MM.1S (cell line): Measurements from ENCODE around the gene ADRA2C.

ENCODE experiments used
- DNase-seq: peaks from one replicate; pipeline ENCODE4 v3.0.0-alpha.2; 2015
- H2AFZ ChIP-seq: fragments of 300-600 bp; sonication (generic); 2 replicates; pipeline ENCODE4 v1.6.0; 2016; ENCODE audit warnings: antibody characterized with exemption, low read length
- H3F3A ChIP-seq: fragments of 300-600 bp; sonication (generic); 2 replicates; pipeline ENCODE4 v1.6.1; 2016; ENCODE audit warnings: mild to moderate bottlenecking, antibody characterized with exemption, low read length, moderate library complexity, mixed read lengths; ENCODE audit not compliant: insufficient read depth
- H3K27ac ChIP-seq: fragments of 300-600 bp; sonication (generic); 2 replicates; pipeline ENCODE4 v1.5.1; 2016; ENCODE audit warnings: mild to moderate bottlenecking, low read length
- H3K27me3 ChIP-seq: fragments of 300-600 bp; sonication (generic); replicated peaks from 2 replicates; pipeline ENCODE4 v1.6.0; 2016; ENCODE audit warnings: low read length; ENCODE audit not compliant: insufficient read depth
- H3K36me3 ChIP-seq: fragments of 300-600 bp; sonication (generic); replicated peaks from 2 replicates; pipeline ENCODE4 v1.6.1; 2016; ENCODE audit warnings: mild to moderate bottlenecking, low read length, mixed read lengths; ENCODE audit not compliant: insufficient read depth
- H3K4me1 ChIP-seq: fragments of 300-600 bp; sonication (generic); 2 replicates; pipeline ENCODE4 v1.6.1; 2016; ENCODE audit warnings: low read length, mixed read lengths
- H3K4me2 ChIP-seq: fragments of 300-600 bp; sonication (generic); 2 replicates; pipeline ENCODE4 v1.6.0; 2016; ENCODE audit warnings: low read depth, low read length
- H3K4me3 ChIP-seq: fragments of 300-600 bp; sonication (generic); 2 replicates; pipeline ENCODE4 v1.5.1; 2016; ENCODE audit warnings: low read length, mixed read lengths
- H3K79me2 ChIP-seq: fragments of 300-600 bp; sonication (generic); 2 replicates; pipeline ENCODE4 v1.6.1; 2016; ENCODE audit warnings: mixed run types, low read length, mixed read lengths
- H3K9ac ChIP-seq: fragments of 300-600 bp; sonication (generic); 2 replicates; pipeline ENCODE4 v1.6.1; 2016; ENCODE audit warnings: low read length, mixed read lengths
- H3K9me2 ChIP-seq: fragments of 300-600 bp; sonication (generic); replicated peaks from 2 replicates; pipeline ENCODE4 v1.6.1; 2016; ENCODE audit warnings: mild to moderate bottlenecking, low read length, mixed read lengths; ENCODE audit not compliant: insufficient read depth
- H3K9me3 ChIP-seq: fragments of 300-600 bp; sonication (generic); replicated peaks from 2 replicates; pipeline ENCODE4 v1.6.1; 2016; ENCODE audit warnings: mild to moderate bottlenecking, low read length, mixed read lengths; ENCODE audit not compliant: insufficient read depth
- H4K20me1 ChIP-seq: fragments of 300-600 bp; sonication (generic); 2 replicates; pipeline ENCODE4 v1.6.1; 2016; ENCODE audit warnings: mild to moderate bottlenecking, low read length, moderate library complexity, mixed read lengths; ENCODE audit not compliant: insufficient read depth
- CTCF ChIP-seq: fragments of 300-600 bp; sonication (generic); IDR thresholded peaks from 2 replicates; pipeline ENCODE4 v1.5.1; 2016; ENCODE audit warnings: antibody characterized with exemption, low read length, mixed read lengths
- EZH2 ChIP-seq: fragments of 300-600 bp; sonication (generic); optimal IDR thresholded peaks from 2 replicates; pipeline ENCODE3; 2017; ENCODE audit warnings: low read depth, mild to moderate bottlenecking, antibody characterized with exemption, low read length, mixed read lengths
- EZH2phosphoT487 ChIP-seq: fragments of 300-600 bp; sonication (generic); IDR thresholded peaks from 2 replicates; pipeline ENCODE4 v1.6.1; 2018; ENCODE audit warnings: antibody characterized with exemption, low read length

The ADRA2C gene

GRCh38 chr4:3810796-3811485 lies 44.8 kb downstream of the ADRA2C start:
- TF ChIP-seq EZH2 = no peak
- TF ChIP-seq EZH2phosphoT487 = no peak
- TF ChIP-seq CTCF = no peak

GRCh38 chr4:3811621-3812020 lies 45.4 kb downstream of the ADRA2C start:
- no peaks in the 10 kb centered on the region for H3K4me1 ChIP-seq
- no peak overlapping the region for H3K9ac ChIP-seq
- H3K79me2 ChIP-seq = no peaks in the 10 kb centered on the region
- H3K36me3 ChIP-seq = no peaks in the 10 kb centered on the region
- H4K20me1 ChIP-seq = no peaks in the 10 kb centered on the region
- no peaks in the 10 kb centered on the region for H3K9me3 ChIP-seq
- no peaks in the 10 kb centered on the region for H3F3A ChIP-seq
- no peak overlapping the region for H3K4me2 ChIP-seq
- no peak overlapping the region for H3K27ac ChIP-seq
- TF ChIP-seq EZH2phosphoT487 (no peak), EZH2 (no peak), CTCF (no peak)
- no peak overlapping the region for H3K4me3 ChIP-seq
- no peak for DNase-seq
- no peaks in the 10 kb centered on the region for H3K9me2 ChIP-seq
- H3K27me3 ChIP-seq = peaks cover 68% of the 10 kb centered on the region
- no peak overlapping the region for H2AFZ ChIP-seq

More at GRCh38 chr4:3810796-3811485, 44.8 kb downstream of the ADRA2C start:
- Histone ChIP-seq H3K4me1 (no peaks in the 10 kb centered on the region), H3K4me2 (no peak overlapping the region), H3K27ac (no peak overlapping the region), H3K9me2 (no peaks in the 10 kb centered on the region), H3K9me3 (no peaks in the 10 kb centered on the region), H3K4me3 (no peak overlapping the region), H3K36me3 (no peaks in the 10 kb centered on the region), H3F3A (no peaks in the 10 kb centered on the region), H2AFZ (no peak overlapping the region), H4K20me1 (no peaks in the 10 kb centered on the region), H3K79me2 (no peaks in the 10 kb centered on the region), H3K27me3 (peaks cover 75% of the 10 kb centered on the region), H3K9ac (no peak overlapping the region)
- DNase-seq = no peak

GRCh38 chr4:3812211-3812934 lies 46.2 kb downstream of the ADRA2C start:
- no peak for TF ChIP-seq CTCF
- TF ChIP-seq EZH2phosphoT487 = no peak
- DNase-seq = no peak
- peaks cover 61% of the 10 kb centered on the region for H3K27me3 ChIP-seq
- H3K4me2 ChIP-seq = no peak overlapping the region
- no peak overlapping the region for H3K4me3 ChIP-seq
- H3K9me2 ChIP-seq = no peaks in the 10 kb centered on the region
- no peaks in the 10 kb centered on the region for H4K20me1 ChIP-seq
- H2AFZ ChIP-seq = no peak overlapping the region
- H3K4me1 ChIP-seq = no peaks in the 10 kb centered on the region
- no peak overlapping the region for H3K9ac ChIP-seq
- H3K27ac ChIP-seq = no peak overlapping the region
- H3K9me3 ChIP-seq = no peaks in the 10 kb centered on the region
- H3K79me2 ChIP-seq = no peaks in the 10 kb centered on the region
- H3K36me3 ChIP-seq = no peaks in the 10 kb centered on the region
- no peaks in the 10 kb centered on the region for H3F3A ChIP-seq
